Jurkat, Clone E6-1 (cell line): ENCODE results near the gene PRXL2B.

Source experiments
- DNase-seq: peaks from one replicate; pipeline ENCODE4 v3.0.0-alpha.2; 2011; ENCODE audit warnings: low read depth, low spot score
- H3K4me3 ChIP-seq: 2 replicates; pipeline ENCODE4 v1.5.1; 2011; ENCODE audit warnings: mild to moderate bottlenecking, low read length, control low read depth, moderate library complexity

The PRXL2B gene

GRCh38 chr1:2594001-2594640 lies 7.5 kb downstream of the PRXL2B start:
- DNase-seq = no peak
- no peak overlapping the region for H3K4me3 ChIP-seq

- no peak overlapping the region for H3K4me3 ChIP-seq
- no peak for DNase-seq
These were observed 8.1 kb downstream of the PRXL2B start for GRCh38 chr1:2594641-2595131.

DNA sequence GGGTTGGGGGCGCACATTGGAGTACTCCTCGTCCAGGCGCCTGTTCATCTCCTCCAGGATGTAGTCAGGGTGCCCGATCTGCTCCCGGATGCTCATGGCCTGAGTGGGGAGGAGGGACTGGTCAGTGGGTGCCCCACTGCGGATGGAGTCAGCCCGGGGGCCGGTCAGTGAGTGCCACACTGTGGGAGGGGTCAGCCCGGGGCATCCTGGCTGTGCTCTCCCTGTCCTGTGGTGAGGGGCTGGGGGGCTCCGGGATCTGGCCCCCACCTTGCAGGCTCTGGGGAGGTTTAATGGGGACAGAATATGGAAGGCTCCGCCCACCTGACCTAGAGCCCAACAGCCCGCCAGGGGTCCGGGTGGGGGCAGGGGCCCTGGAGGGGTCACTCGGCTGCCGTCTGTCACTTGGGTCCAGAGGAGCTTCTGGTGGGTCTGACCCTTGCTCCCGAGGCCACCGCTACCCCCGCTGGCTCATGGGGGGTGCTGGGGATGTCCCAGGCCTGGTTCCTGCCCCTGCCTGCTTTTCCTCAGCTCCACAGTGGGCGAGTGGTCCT lies 8.8 kb downstream of the PRXL2B start:
- H3K4me3 ChIP-seq = no peak overlapping the region
- DNase-seq = no peak

GRCh38 chr1:2595812-2596529 lies 9.4 kb downstream of the PRXL2B start:
- no peak overlapping the region for H3K4me3 ChIP-seq

GRCh38 chr1:2596530-2597333 lies 10.2 kb downstream of the PRXL2B start:
- no peak for DNase-seq
- no peak overlapping the region for H3K4me3 ChIP-seq

More at GRCh38 chr1:2595812-2596529, 9.4 kb downstream of the PRXL2B start:
- DNase-seq = no peak

DNA sequence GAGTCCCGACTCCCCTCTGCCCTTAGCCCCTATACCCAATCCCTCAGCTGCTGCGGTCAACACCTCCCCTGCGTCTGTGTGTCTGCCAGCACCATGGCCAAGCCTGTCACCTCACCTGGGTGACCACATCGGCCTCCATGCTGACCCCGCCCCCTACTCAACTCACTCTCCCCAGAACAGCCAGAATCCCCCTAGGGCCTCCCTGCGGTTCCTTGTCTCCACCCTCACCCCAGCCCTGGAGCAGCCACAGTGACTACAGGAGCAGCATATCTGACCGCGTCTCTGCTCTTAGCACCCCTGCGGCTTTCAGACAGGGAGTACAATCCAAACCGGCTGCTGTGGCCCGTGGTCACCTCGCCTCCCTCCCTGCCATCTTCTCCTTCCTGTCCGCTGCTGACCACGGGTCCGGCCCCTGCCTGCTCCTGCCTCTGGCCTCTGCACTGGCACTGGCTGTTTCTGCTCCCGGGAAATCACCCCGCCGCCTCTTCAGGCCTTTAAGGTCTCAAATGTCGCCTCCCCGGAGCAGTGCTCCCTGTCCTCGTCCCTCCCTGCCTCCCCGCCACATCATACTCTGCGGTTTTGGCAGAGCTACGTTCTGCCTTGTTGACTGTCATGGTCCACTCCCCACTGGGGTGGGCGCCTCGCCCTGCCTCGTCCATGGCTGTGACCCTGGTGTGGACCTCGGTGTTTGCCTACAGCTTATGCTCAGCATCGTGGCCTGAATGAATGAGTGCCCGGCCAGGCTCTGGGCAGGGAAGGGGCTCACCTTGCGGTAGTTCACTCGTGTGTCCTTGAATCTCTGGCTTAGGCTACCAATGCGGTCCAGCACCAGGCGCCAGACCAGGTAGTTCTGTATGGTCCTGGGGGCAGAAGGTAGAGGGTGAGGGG lies 11.1 kb downstream of the PRXL2B start:
- no peak for DNase-seq

DNA sequence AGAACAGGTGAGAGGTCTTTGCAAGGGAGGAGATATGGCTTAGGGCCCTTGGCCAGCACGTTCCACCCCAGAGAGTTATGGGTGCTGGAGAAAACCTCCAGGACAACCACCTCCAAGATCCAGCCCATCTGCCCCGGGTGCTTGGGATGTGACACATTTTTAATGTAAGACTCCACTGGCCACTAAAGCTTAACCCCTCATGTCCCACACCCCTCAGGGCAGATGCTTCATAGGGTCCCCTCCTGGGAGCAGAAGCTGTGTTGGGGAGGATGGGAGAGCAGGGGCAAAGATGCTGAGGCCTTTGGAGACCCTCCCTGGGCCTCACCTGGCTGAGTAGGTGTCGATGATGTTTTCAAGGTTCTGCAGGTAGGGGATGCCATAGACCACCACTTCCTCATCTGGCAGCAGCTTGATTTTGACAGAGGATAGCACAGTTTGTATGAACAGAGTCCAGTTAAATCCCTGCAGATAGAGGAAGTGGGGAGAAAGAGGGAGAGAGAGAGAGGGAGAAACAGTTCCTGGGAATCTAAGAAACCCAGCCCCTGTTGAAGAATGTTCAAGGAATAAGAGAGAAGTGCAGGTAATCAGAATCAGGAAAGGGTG lies 11.9 kb downstream of the PRXL2B start:
- DNase-seq = no peak

More for the DNA sequence above, 11.1 kb downstream of the PRXL2B start:
- H3K4me3 ChIP-seq = no peak overlapping the region

DNA sequence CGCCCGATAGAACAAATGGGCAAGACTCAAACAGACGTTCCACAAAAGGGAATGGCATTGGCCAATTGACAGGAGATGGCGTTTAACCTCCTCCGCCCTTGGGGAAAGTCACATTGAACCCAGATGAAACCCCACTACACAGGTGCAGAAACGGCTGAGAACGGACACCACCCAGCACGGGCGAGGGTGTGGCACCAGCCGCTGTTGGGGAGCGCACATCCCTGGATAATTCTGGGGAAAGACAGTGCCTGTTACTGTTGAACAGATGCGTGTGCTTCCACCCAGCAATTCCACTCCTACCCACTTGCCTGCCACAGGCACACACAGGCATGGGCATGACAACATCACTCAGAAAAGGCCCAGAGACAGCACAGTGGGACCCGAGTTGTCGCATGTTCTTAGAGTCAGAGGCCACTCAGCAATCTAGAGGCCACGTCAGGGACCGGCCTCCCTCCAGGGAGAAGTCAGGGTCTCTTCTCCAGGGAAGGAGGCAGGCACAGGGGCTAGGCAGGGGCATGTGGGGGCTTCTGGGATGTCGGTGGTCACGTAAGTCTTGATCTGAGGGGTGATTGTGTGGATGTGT lies 15.2 kb downstream of the PRXL2B start:
- no peak overlapping the region for H3K4me3 ChIP-seq
- DNase-seq = no peak

More for the DNA sequence above, 11.9 kb downstream of the PRXL2B start:
- H3K4me3 ChIP-seq = no peak overlapping the region

- H3K4me3 ChIP-seq = no peak overlapping the region
- no peak for DNase-seq
These were observed 15.8 kb downstream of the PRXL2B start for GRCh38 chr1:2602311-2602835.

GRCh38 chr1:2602866-2603520 lies 16.4 kb downstream of the PRXL2B start:
- no peak for DNase-seq

GRCh38 chr1:2603521-2604155 lies 17.1 kb downstream of the PRXL2B start:
- no peak for DNase-seq

More at GRCh38 chr1:2602866-2603520, 16.4 kb downstream of the PRXL2B start:
- no peak overlapping the region for H3K4me3 ChIP-seq

GRCh38 chr1:2604156-2604843 lies 17.7 kb downstream of the PRXL2B start:
- no peak for DNase-seq
- no peak overlapping the region for H3K4me3 ChIP-seq

More at GRCh38 chr1:2603521-2604155, 17.1 kb downstream of the PRXL2B start:
- no peak overlapping the region for H3K4me3 ChIP-seq

- no peak for DNase-seq
- H3K4me3 ChIP-seq = no peak overlapping the region
These were observed 18.4 kb downstream of the PRXL2B start for GRCh38 chr1:2604844-2605508.

DNA sequence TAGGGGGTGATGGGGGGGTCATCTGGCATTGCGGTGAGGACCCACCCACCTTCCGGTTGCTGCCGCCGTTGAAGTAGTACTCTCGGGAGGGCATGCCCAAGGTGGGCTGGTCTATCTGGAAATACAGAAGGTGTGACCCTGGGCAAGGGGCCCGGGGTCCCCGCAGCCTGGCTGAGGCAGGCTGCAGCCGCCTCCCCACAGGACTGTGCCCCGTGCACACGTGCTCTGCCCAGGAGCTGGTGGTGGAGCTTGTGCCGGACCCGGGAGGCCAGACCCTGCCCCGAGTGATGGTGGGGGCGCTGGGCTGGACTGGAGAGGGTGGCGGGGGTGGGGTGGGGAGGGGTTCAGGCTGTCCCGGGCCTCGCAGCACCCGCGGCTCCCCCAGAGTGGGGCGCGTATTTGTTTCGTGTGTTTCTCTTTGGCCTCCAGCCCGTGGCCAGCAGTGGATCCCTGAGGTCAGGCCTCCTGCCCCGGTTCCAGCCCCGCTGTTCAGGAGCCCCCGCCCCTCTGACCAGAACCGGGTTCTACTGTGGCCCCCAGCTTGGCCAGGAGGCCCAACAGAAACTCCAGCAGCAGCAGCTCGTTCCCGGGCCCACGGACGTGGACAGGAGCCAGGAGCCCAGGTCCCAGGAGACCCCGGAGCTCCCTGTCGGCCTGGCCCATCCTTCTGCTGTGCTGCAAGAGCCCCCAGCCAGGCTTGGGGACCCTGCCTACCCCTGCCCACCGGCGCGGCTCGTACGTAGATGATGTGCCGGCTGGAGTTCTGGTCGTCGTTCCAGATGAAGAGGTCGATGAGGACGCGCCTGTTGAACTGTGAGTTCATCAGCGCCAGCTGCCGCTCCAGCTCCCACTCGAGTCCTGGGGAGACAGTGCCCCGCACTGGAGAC lies 19.2 kb downstream of the PRXL2B start:
- no peak overlapping the region for H3K4me3 ChIP-seq
- DNase-seq = no peak
